ENCODE results near the gene ABL1. TPM values are rescaled to one million over a fixed set of nuclear protein-coding genes. Genes with fewer than 3 reads are reported as not detected.

The ABL1 gene
- total and polyA plus RNA-seq, 4 donors = 23.3 to 60.0 (median 37.7) TPM

DNA sequence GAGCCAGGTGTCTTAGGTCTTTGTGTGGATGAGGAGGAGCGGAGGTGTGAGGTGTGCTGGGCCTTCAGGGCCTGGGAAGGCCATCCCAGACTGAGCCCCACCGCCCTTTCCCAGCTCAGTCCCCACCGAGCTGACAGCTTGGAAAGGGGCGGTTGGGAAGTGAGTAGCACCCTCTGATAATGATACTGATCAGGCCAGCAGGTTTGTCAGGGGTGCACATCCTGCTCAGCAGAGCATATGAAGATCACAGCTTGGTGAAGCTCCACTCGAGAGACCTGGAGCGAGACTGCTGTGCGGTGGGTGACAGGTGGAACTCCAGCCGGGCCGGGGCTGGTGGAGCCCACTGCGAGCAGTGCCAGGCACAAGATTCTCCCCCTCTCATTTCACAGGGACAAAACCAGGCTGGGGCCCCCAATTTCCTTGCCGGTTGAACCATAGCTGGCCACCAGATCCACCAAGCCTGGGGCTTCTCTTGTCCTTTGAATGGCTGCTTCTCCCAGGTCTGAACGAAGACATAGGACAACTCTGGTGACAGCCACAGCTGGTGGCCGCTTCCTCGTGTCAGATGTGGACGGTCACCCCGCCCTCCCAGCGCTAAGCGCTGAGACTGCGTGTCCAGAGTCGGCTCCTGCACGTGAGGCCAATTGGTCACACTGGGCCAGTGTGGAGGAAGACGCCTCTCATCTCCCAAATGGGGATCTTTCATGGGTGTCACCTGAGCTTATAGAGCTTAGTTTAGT is 53.3 kb downstream of the ABL1 start:
- H3K4me3 ChIP-seq = no peak overlapping the region
- H3K27me3 ChIP-seq (ENCODE audit: control insufficient read depth in 3 of 3, insufficient read depth in 3 of 3, low read length in 2 of 3) = no peaks in the 10 kb centered on the region
- 93 to 94% methylated on average over 22 of the region's 22 CpGs for whole genome bisulfite sequencing, 2 donors
- TF ChIP-seq, protein P1, sequence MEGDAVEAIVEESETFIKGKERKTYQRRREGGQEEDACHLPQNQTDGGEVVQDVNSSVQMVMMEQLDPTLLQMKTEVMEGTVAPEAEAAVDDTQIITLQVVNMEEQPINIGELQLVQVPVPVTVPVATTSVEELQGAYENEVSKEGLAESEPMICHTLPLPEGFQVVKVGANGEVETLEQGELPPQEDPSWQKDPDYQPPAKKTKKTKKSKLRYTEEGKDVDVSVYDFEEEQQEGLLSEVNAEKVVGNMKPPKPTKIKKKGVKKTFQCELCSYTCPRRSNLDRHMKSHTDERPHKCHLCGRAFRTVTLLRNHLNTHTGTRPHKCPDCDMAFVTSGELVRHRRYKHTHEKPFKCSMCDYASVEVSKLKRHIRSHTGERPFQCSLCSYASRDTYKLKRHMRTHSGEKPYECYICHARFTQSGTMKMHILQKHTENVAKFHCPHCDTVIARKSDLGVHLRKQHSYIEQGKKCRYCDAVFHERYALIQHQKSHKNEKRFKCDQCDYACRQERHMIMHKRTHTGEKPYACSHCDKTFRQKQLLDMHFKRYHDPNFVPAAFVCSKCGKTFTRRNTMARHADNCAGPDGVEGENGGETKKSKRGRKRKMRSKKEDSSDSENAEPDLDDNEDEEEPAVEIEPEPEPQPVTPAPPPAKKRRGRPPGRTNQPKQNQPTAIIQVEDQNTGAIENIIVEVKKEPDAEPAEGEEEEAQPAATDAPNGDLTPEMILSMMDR (IDR thresholded peaks at IDR 0.05; ENCODE audit: control extremely low read depth, extremely low read depth) = no peak
- no peak overlapping the region for H3K27ac ChIP-seq (ENCODE audit: low read depth in 1 of 2, low read length in 1 of 2)
- peaks cover 8 to 59% (median 19%) of the 10 kb centered on the region in 4 donors for H3K36me3 ChIP-seq (ENCODE audit: control insufficient read depth in 4 of 4, insufficient read depth in 4 of 4, low read length in 4 of 4)
- no peak overlapping the region for H3K9ac ChIP-seq (ENCODE audit: insufficient read depth in 1 of 2, low read length in 2 of 2)
- H3K4me1 ChIP-seq (ENCODE audit: control insufficient read depth in 5 of 5, insufficient read depth in 5 of 5, low read length in 5 of 5) = peaks cover 0 to 14% (median 0%) of the 10 kb centered on the region in 5 donors
- DNase-seq = no peak
- H3K9me3 ChIP-seq (ENCODE audit: control insufficient read depth in 4 of 4, insufficient read depth in 3 of 4, low read length in 3 of 4) = no peaks in the 10 kb centered on the region
- no peak for ATAC-seq (ENCODE audit: insufficient read depth, low FRiP score)

DNA sequence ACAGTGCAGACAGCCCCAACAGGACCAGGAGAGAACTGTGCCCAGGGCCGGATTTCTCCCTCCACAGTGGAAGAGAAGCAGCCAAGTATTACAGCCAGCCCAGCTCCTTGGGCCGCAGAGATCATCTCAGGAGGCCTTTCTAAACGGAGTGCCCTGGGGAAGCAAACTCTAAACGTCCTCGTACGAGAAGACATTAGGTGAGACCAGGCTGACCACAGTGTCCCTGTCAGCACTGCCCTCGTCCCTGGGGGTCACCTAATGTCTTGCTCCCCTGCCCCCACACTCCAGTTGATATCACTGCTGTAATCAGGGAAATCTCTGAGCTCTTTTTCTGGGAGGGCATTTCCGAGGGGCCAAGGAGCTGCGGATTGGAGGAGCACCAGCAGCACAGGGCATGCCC is 55.1 kb downstream of the ABL1 start:
- no peak for DNase-seq
- no peak overlapping the region for H3K4me3 ChIP-seq
- no peak for ATAC-seq (ENCODE audit: insufficient read depth, low FRiP score)
- no peak overlapping the region for H3K27ac ChIP-seq (ENCODE audit: low read depth in 1 of 2, low read length in 1 of 2)
- TF ChIP-seq, protein P1 (IDR thresholded peaks at IDR 0.05; ENCODE audit: control extremely low read depth, extremely low read depth) = no peak
- no peaks in the 10 kb centered on the region for H3K27me3 ChIP-seq (ENCODE audit: control insufficient read depth in 3 of 3, insufficient read depth in 3 of 3, low read length in 2 of 3)
- no peaks in the 10 kb centered on the region for H3K9me3 ChIP-seq (ENCODE audit: control insufficient read depth in 4 of 4, insufficient read depth in 3 of 4, low read length in 3 of 4)
- peaks cover 0 to 17% (median 0%) of the 10 kb centered on the region in 5 donors for H3K4me1 ChIP-seq (ENCODE audit: control insufficient read depth in 5 of 5, insufficient read depth in 5 of 5, low read length in 5 of 5)
- peaks cover 5 to 47% (median 19%) of the 10 kb centered on the region in 4 donors for H3K36me3 ChIP-seq (ENCODE audit: control insufficient read depth in 4 of 4, insufficient read depth in 4 of 4, low read length in 4 of 4)
- H3K9ac ChIP-seq (ENCODE audit: insufficient read depth in 1 of 2, low read length in 2 of 2) = no peak overlapping the region
- WGBS, 2 donors = 91 to 94% methylated on average over 9 of the region's 9 CpGs

DNA sequence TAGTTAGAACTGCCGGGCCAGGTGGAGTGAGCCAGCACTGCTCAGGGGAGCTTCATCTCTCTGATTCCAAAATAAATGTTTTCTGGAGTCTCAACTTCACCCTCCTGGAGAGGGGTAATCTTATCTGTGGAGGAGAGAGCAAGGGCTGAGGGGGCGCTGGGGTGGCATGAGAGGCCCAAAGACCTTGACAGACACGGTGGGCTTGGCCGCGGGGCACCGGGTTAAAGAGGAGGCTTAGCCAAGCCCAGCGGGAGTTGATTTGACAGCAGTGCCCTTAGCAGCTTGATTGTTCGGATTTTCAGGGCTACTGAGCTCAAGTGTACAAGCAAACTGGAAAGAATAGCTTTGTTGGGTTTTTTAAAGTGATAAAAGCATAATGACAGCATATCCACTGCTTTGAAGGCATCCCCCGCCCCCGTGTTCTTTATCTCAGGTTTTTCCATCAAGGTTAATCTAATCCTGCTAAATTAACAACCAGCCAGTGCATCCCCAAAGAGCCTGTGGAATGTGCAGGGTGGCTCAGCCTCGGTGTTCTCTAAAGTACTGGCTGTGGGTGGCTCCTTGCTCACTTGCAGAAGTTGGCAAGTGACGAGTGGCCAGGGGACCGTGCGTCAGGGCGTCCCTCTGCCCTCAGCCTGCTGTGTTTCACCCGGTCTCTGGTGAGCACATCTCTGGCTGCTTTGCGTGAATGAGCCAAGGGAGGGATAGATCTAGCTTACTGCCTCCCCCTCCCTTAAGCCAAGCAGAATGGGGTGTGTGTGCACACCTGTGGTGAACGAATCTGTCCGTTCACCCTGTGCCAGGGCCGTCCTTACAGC is 56.0 kb downstream of the ABL1 start:
- Histone ChIP-seq H3K9me3 (ENCODE audit: control insufficient read depth in 4 of 4, insufficient read depth in 3 of 4, low read length in 3 of 4) (no peaks in the 10 kb centered on the region), H3K9ac (ENCODE audit: insufficient read depth in 1 of 2, low read length in 2 of 2) (no peak overlapping the region), H3K36me3 (ENCODE audit: control insufficient read depth in 4 of 4, insufficient read depth in 4 of 4, low read length in 4 of 4) (peaks cover 5 to 37% (median 15%) of the 10 kb centered on the region in 4 donors), H3K4me1 (ENCODE audit: control insufficient read depth in 5 of 5, insufficient read depth in 5 of 5, low read length in 5 of 5) (peaks cover 0 to 20% (median 0%) of the 10 kb centered on the region in 5 donors), H3K27ac (ENCODE audit: low read depth in 1 of 2, low read length in 1 of 2) (no peak overlapping the region), H3K4me3 (no peak overlapping the region), H3K27me3 (ENCODE audit: control insufficient read depth in 3 of 3, insufficient read depth in 3 of 3, low read length in 2 of 3) (no peaks in the 10 kb centered on the region)
- 90 to 95% methylated on average over 20 of the region's 20 CpGs for WGBS, 2 donors
- DNase-seq (no peak), ATAC-seq (ENCODE audit: insufficient read depth, low FRiP score) (no peak)
- TF ChIP-seq, protein P1 (IDR thresholded peaks at IDR 0.05; ENCODE audit: control extremely low read depth, extremely low read depth) = no peak

Measured in lung (tissue), 12 donors.